HG02571 (cell line): Measurements from ENCODE around the gene RAB30.
"Not testable (repeated sequence)": the region's sequence is repeated elsewhere in the genome, so short reads cannot be mapped to it uniquely, and the experiment has no call there.

ENCODE experiments used
- ATAC-seq: cut with Tn5 transposase; IDR thresholded peaks from one replicate; pipeline ENCODE4 v1.9.1; 2021; ENCODE audit warnings: mild to moderate bottlenecking, moderate library complexity; ENCODE audit not compliant: unreplicated experiment

Gene RAB30

DNA sequence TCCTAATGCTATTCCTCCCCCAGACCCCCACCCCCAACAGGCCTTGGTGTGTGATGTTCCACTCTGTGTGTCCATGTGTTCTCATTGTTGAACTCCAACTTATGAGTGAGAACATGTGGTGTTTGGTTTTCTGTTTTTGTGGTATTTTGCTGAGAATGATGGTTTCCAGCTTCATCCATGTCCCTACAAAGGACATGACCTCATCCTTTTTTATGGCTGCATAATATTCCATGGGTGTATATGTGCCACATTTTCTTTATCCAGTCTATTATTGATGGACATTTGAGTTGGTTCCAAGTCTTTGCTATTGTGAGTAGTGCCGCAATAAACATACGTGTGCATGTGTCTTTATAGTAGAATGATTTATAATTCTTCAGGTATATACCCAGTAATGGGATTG, 121.2 kb downstream of the RAB30 start:
- ATAC-seq, result not testable (repeated sequence)

DNA sequence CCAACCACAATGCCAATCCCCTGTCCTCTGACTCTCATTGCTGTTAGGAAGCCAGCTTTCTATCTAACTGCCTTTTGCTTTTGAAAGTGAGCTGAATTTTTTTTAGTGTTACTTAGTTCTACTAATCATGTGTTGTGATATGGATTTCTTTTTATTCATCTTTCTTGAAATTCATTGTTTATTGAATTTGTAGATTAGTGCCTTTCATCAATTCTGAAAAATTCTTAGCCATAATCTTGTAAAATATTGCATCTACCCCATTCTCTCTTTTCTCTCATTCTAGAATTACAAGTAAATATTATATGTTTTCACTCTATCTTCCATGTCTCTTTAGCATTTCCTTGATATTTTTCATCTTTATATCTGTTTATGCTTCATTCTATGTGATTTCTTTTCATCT, 122.3 kb downstream of the RAB30 start:
- ATAC-seq, result no peak

DNA sequence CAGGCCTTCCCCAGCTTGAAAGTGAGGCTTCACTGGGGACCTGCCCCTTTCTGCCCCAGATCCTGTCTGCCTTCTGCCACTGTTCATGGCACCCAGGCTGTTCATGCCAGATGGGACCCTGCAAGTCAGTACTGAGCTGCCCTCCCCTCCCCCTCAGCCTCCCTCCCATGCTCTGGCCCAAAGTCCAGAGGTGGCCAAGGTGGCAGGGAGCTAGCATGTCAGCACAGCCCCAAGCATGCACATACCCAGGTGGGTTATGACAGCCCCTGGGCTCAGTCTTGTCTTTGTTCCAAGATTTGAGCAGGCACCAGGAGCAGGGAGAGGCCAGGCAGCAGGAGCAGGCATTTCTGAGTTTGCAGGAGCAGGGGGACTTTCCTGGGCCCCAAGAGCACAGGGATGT, 126.0 kb downstream of the RAB30 start:
- no peak for ATAC-seq

DNA sequence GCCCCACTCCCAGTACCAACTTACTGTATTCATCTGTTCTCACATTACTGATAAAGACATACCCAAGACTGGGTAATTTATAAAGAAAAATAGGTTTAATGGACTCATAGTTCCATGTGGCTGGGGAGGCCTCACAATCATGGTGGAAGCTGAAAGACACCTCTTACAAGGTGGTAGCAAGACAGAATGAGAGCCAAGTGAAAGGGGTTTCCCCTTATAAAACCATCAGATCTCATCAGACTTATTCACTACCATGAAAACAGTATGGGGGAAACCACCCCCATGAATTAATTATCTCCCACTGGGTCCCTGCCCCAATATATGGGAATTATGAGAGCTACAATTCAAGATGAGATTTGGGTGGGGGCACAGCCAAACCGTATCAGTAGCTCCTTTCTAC, 126.7 kb downstream of the RAB30 start:
- ATAC-seq, result not testable (repeated sequence)

DNA sequence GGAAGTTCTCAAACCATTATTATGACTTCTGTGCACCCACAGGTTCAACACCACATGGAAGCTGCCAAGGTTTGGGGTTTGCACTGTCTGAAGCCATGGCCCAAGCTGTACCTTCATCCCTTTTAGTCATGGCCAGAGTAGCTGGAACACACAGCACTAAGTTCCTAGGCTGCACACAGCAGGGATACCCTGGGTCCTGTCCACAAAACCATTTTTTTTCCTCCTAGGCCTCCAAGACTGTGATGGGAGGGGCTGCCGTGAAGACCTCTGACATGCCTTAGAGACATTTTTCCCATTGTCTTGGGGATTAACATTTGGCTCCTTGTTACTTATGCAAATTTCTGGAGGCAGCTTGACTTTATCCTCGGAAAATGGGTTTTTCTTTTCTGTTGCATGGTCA, 127.5 kb downstream of the RAB30 start:
- ATAC-seq, result no peak

DNA sequence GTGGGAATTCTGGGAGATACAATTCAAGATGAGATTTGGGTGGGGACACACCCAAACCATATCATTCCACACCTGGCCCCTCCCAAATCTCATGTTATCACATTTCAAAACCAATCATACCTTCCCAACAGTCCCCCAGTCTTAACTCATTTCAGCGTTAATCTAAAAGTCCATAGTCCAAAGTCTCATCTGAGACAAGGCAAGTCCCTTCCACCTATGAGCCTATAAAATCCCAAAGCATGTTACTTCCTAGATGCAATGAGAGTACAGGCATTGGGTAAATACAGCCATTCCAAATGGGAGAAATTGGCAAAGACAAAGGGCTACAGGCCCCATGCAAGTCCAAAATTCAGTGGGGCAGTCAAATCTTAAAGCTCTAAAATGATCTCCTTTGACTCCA, 128.3 kb downstream of the RAB30 start:
- ATAC-seq, result not testable (repeated sequence)

DNA sequence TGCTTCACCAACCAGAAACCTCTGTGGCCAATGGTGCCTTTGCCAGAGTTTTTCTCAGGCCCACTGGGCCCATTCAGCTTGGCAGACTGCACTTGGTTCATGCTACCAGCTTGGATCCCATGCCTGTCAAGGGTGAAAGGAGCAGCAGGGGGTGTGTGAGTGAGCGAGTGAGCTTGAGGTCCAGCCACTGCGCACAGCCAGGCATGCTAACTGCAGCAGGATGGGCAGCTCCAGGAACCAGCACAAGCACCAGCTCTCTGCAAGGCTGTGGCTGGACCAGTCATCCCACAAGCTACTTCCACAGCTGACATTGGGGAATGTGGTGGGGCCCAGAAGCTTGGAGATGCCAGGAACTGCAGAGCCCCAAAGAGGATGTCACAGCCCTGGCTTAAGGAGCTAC, 129.3 kb downstream of the RAB30 start:
- ATAC-seq, result no peak

DNA sequence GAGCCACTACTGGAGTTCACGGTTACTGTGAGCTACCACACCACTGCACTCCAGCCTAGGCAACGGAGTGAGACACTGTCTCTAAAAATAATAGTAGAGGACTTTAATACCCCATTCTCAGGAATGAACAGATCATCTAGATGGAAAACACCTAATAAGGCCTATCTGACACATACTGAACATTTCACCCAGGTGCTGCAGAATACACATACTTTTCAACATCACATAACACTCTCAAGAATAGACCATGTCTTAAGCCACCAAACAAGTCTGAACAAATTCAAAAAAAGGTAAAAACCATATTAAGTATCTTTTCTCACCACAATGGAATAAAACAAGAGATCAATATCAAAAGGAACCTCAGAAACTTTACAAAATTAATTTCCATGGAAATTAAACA, 132.2 kb downstream of the RAB30 start:
- no peak for ATAC-seq

DNA sequence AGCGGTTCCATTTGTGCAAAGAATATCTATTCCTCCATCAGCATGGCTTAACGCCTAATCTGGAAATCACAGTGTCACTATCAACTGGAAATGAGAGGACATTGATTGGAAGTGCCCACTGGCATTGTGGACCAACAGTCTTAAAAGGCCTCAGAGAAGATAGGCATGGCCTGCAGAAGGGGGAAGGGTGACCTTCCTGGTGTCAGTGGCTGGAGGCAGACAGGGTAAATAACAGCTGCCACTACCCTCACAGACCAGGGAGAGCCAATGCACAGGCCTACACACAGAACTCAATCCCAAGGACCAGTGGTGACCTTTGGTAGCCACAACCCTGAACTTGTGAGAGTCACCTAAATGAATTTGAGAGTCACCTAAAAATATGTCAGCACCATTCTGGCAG, 134.1 kb downstream of the RAB30 start:
- no peak for ATAC-seq

DNA sequence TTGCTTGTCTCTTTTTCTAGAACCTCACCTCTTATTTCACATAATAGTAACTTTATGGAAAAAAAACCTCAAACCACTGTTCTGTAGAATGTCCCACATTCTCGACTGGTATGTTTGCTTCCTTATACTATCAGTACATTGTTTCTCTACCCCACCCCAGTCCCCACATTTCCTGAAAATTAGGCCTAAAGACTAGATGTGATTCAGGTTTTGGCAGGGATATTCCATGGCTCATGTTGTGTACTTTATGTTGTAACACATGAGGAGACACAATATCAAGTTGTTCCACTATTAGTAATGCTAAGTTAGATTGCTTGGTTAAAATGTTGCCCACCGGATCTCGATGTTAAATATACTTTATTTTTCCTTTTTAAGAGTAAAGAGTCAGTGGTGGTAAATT, 135.4 kb downstream of the RAB30 start:
- no peak for ATAC-seq

DNA sequence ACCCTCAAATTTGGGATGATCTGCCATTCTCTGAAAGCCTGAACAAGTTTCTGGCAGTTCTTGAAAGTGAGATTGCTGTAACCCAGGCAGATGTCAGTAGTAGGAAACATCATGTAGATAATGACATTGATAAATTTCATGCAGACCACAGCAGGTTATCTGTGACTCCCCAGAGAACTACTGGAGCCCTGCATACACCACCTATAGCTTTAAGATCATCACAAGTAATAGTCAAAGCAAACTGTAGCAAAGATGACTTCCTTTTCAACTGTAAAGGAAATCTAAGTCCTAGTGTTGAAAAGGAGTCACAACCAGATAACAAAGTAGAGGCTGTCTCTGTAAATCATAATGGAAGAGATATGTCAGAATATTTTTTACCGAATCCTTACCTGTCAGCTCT, 139.1 kb downstream of the RAB30 start:
- ATAC-seq, result no peak

DNA sequence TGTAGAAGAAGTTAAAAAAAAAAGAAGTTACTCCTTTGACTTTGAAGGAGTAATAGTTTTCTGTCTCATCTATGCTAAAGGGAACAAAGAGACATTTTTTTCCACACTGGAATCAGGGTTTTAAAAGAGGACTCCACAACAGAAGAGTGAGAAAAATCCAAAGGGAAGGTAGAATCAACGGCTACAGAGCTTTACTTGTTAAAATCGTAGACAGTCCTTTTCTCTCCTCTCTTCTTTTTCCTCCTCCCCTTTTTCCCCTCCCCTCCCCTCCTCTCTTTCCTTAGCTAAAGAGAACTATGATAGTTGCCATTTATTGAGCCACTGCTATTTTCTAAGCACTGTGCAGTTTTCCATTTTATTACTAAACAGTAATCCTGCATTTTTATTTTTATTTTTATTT, 141.0 kb downstream of the RAB30 start:
- no peak for ATAC-seq

DNA sequence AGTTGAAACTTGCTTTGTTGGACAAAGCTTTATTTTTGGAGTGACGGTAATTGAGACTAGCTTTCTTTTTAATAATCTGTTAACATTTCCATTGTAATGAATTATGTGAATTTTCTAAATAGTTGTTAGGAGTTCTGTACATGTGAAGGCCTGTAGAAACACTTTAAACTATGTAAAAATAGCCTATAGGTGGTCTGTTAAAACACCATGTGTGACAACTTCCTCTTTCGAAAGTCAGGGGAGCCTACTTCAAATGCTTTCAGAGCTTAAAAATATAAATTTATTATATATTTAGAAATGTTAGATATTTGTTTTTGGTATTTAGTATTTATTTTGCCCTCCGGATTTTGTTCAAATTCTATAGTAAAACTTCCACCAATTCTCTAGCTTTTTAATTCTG, 141.5 kb downstream of the RAB30 start:
- no peak for ATAC-seq

DNA sequence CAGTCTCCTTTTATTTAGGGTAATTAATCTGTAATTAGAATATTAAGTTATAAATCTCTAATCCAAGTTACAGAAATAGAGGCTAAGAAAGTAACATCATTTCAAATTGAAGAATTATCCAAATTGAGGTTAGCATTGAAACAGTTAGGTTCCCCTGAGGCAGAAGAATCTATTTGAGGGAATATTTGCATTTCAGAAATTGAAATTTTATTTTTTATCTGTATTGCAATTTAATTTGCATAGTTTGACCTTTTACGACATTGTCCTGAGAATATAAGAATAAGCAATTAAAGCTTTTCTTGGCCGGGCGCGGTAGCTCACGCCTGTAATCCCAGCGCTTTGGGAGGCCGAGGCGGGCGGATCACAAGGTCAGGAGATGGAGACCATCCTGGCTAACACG, 142.6 kb downstream of the RAB30 start:
- no peak for ATAC-seq

DNA sequence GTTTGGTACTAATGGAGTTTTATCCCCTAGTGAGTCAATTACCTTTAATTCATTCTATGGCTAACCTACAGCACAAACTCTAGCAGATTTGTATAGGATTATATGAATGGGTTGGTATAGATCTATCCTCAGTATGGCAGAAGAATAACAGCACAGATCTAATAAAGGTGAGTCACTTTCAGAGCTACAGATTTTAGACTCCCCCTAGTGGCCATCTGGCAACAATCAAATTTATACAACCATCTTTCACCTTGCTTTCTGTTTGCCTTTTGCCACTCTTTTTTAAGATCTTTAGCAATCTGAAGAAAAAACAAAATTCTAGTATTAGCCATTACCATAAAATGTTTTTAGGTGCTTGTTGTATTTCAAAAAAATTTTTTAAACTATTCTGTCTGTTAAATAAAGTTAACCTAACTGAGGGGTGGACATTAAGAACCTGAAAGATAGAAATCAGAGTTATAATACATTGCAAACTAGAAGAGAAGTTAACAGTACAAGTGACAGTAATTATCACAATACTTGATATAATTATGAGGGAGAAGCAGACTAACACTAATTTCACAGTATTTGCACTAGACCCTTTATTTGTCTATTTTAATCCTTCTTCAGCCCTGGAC, 144.3 kb downstream of the RAB30 start:
- peak; percentile 57 for ATAC-seq

DNA sequence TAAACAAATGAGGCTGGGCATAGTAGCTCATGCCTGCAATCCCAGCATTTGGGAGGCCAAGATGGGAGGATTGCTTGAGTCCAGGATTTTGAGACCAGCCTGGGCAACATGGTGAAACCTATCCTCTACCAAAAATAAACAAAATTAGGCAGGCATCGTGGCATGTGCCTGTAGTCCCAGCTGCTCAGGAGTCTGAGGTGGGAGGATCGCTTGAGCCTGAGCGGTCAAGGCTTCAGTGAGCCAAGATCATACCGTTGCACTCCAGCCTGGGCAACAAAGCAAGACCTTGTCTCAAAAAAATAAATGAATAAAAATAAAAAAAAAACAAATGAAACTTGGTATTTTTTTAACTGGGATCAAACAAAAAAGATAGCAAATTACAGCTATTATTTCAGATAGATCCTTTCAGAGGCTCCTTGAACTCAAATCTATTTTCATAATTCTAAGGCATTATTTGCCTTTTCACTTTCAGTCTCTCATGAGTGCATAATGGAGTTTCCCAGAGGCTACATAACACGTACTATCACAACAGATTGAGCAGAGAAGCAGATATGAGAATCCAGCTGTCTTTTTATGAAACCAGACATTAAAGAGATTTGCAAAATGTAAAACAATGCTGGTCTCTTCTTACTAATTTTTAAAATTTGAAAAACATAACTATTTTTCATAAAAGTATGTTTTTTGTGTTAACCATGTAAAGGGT, 147.0 kb downstream of the RAB30 start:
- ATAC-seq, result no peak
